GM12891 (cell line): ENCODE results near the gene BTBD2.
A peak's percentile ranks its signal among the peaks of the same experiment; 100 is the strongest.

Source experiments
- DNase-seq: peaks from one replicate; pipeline ENCODE4 v3.0.0; 2011; ENCODE audit warnings: low spot score; ENCODE audit not compliant: insufficient read length
- FAIRE-seq: peaks from 2 replicates; lab custom pipeline; 2011; peaks lifted over from hg19 to GRCh38; lab: Jason Lieb, UNC
- PAX5 ChIP-seq: IDR thresholded peaks from 2 replicates; pipeline ENCODE4 v1.6.1; 2011; ENCODE audit warnings: low read length, moderate library complexity, mild to moderate bottlenecking; ENCODE audit not compliant: insufficient read depth, severe bottlenecking
- POLR2A ChIP-seq: IDR thresholded peaks from 2 replicates; pipeline ENCODE4 v1.6.1; 2011; ENCODE audit warnings: low read depth, low read length, control low read depth
- POLR2AphosphoS5 ChIP-seq: IDR thresholded peaks from 2 replicates; pipeline ENCODE4 v1.6.1; 2011; ENCODE audit warnings: low read depth, low read length, control low read depth
- POU2F2 ChIP-seq: IDR thresholded peaks from 2 replicates; pipeline ENCODE4 v1.6.1; 2011; ENCODE audit warnings: low read depth, mild to moderate bottlenecking, control low read depth, low read length, moderate library complexity
- SPI1 ChIP-seq: IDR thresholded peaks from 2 replicates; pipeline ENCODE4 v1.6.1; 2011; ENCODE audit warnings: low read depth, low read length, control low read depth
- TAF1 ChIP-seq: IDR thresholded peaks from 2 replicates; pipeline ENCODE4 v1.6.1; 2011; ENCODE audit warnings: low read depth, low read length, control low read depth

The BTBD2 gene

DNA sequence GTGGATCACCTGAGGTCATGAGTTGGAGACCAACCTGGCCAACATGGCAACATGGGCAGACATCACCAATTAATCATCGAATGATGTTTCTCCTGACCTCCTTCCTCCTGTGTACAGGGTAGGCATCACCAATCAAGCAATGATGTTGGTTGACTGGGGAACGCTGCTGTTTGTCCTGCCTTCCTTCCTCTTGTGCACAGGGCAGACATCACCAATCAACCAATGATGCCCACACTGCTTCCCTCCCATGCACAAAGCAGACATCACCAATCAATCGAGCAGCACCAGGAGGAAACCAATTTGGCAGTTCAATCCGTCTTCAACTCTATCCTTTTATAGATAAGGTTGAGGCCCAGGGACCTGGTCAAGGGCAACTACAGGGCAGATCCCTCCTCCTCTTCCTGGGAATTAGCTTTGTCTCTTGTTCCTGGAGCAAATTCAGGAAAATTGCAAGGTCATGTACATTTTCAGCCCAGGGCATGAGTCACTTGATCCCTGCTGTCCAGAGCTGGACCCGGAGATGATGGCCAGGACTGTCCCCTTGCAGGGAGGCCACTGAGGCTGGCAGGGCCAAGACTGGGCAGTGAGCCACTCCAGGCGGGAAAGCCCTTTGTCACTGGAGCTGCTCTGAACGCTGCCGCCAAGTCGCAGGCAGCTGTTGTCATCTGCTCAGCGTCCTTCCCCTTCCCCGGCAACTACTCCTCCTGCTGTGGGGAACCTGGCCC, 79.9 kb downstream of the BTBD2 start:
- TF ChIP-seq POLR2AphosphoS5, result no peak
- no peak for TF ChIP-seq PAX5
- TF ChIP-seq TAF1, result no peak
- TF ChIP-seq POU2F2, result no peak
- no peak for TF ChIP-seq POLR2A
- no peak for TF ChIP-seq SPI1
- DNase-seq, result no peak
- FAIRE-seq, result peak; percentile 55
